HL-60/S4 treated with retinoic acid at 250 ng/mL for 4 days and 3 days (cell line): ENCODE results near the gene CAPN15.

Experiments
- in situ Hi-C: fragments of 300-500 bp; cut with MboI; formaldehyde crosslinking; loops from 2 replicates; pipeline ENCODE4 v1.7.0; 2022; ENCODE audit warnings: low sequenced_read_pairs

CAPN15 gene

GRCh38 chr16:540645-541340, 13.3 kb downstream of the CAPN15 start:
- in situ Hi-C loops = no loop called here

GRCh38 chr16:543301-544164, 16.0 kb downstream of the CAPN15 start:
- in situ Hi-C loops = no loop called here

- in situ Hi-C loops = no loop called here
Observed at GRCh38 chr16:544517-544916, 17.0 kb downstream of the CAPN15 start.

GRCh38 chr16:546909-547770, 19.6 kb downstream of the CAPN15 start:
- in situ Hi-C loops = no loop called here

GRCh38 chr16:548586-548985, 21.1 kb downstream of the CAPN15 start:
- in situ Hi-C loops = no loop called here

- in situ Hi-C loops = no loop called here
Observed at GRCh38 chr16:549544-550263, 22.2 kb downstream of the CAPN15 start.

GRCh38 chr16:551210-551609, 23.7 kb downstream of the CAPN15 start:
- in situ Hi-C loops = no loop called here

GRCh38 chr16:552171-552570, 24.7 kb downstream of the CAPN15 start:
- in situ Hi-C loops = no loop called here

GRCh38 chr16:553601-554296, 26.2 kb downstream of the CAPN15 start:
- in situ Hi-C loops = no loop called here

GRCh38 chr16:554297-554621, 26.7 kb downstream of the CAPN15 start:
- in situ Hi-C loops = no loop called here

- in situ Hi-C loops = no loop called here
Observed at GRCh38 chr16:554640-555365, 27.3 kb downstream of the CAPN15 start.

- in situ Hi-C loops = no loop called here
Observed at GRCh38 chr16:555528-556473, 28.3 kb downstream of the CAPN15 start.

GRCh38 chr16:556474-557173, 29.1 kb downstream of the CAPN15 start:
- in situ Hi-C loops = no loop called here

GRCh38 chr16:557463-558297, 30.2 kb downstream of the CAPN15 start:
- in situ Hi-C loops = no loop called here

GRCh38 chr16:558298-559020, 30.9 kb downstream of the CAPN15 start:
- in situ Hi-C loops = no loop called here

GRCh38 chr16:559021-559380, 31.5 kb downstream of the CAPN15 start:
- in situ Hi-C loops = no loop called here
